GM18511 (cell line): ENCODE results near the gene IMPG1.

ENCODE experiments used
- ATAC-seq: cut with Tn5 transposase; IDR thresholded peaks from one replicate; pipeline ENCODE4 v1.9.1; 2021; ENCODE audit warnings: mild to moderate bottlenecking, moderate library complexity; ENCODE audit not compliant: unreplicated experiment

The IMPG1 gene, protein sequence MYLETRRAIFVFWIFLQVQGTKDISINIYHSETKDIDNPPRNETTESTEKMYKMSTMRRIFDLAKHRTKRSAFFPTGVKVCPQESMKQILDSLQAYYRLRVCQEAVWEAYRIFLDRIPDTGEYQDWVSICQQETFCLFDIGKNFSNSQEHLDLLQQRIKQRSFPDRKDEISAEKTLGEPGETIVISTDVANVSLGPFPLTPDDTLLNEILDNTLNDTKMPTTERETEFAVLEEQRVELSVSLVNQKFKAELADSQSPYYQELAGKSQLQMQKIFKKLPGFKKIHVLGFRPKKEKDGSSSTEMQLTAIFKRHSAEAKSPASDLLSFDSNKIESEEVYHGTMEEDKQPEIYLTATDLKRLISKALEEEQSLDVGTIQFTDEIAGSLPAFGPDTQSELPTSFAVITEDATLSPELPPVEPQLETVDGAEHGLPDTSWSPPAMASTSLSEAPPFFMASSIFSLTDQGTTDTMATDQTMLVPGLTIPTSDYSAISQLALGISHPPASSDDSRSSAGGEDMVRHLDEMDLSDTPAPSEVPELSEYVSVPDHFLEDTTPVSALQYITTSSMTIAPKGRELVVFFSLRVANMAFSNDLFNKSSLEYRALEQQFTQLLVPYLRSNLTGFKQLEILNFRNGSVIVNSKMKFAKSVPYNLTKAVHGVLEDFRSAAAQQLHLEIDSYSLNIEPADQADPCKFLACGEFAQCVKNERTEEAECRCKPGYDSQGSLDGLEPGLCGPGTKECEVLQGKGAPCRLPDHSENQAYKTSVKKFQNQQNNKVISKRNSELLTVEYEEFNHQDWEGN

DNA sequence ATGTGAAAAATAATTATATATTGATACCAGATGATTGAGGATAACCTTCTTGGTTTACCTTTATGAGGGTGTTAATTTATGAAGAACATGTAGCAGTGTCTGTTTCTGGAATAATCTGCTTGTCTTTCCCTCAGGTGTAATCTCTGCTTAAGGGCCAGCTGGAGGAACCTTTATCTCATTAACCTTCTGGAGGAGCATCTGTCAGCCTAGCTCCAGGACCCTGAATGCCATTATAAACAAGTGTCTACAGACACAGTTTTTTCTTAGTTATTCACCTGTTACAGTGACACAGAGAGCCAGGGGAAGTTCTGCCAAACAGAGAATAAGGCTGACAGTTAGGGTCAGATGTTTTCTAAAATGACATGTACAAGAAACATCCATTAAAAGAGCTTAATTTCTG, at the start of gene IMPG1:
Gene IMPG1, minus strand, starts transcription at position 101 of the 400 bp plus-strand sequence. CDS start 174 bp downstream, outside the sequence.
- ATAC-seq = no peak

DNA sequence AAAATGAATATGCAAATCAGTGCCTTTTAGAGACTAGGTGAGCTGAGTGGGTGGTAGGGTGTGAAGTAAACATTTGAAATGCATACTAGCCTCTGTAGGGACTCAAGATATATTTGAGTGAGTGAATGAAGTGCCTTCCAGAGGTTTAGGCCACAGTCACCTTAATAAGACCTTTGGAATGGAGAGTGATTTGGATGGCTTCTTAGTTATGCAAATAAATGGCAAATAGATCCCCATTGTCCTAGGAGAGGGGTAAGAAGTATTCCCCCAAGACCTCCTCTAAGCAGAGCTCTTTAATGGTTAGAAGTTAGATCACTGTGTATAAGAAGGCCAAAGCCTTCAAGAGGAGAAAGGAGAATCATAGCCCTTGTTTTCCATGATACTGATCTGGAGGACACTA, 47.8 kb upstream of the IMPG1 start:
- ATAC-seq = no peak

DNA sequence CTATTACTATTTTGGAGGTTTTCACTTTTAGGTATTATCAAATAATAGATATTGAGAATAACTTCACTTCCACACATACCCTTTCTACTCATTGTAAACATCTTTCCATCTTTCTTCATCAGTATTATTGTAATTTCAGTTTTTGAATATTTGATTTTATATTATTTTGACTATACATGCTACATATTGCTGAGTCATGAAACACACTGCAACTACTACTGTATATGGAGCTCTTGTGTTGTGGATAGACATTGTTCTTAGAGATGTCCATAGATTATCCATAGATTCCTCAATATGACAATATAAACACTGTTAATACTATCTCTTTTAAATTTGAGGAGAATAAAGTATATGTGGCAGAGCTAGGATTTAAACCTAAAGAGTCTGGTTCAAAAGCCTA, 819 bp upstream of the IMPG1 start:
- ATAC-seq = no peak

DNA sequence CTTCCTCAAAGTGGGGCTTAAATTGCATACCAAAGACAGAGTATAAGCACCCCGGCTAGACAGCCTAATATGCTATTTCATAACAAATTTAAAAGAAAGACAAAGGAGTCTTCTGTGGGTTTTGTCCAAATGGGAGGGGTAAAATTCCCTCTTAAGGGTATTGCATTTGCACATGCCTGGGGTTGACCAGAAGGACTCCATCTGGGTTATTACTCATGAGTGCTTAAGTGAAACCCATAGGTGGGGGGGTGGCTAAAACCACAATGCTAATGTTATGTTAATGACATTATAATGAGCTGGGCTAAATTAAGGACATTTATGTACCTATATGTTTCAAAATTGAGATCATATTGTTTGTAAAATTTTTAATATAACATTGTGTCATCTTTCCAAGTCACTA, 15.0 kb downstream of the IMPG1 start:
- ATAC-seq = no peak

DNA sequence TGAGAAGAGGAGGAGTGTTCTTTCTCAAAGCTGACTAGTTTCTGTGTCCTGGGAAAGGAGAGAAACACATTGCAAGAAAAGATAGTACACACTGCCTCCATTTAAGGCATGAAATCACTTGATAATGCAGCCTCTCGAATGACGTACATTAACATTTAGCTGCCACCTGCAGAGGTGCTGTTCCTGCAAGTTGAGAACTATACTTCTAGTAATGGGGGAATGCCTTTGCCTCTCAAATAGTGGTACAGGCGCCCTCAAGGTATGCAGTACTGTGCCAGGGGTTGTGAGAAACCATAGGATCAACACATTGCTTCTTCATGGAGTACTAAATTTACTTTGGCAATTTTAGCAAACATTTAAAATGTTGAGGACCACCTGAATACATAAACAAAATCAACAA, 20.1 kb downstream of the IMPG1 start:
- ATAC-seq = no peak

DNA sequence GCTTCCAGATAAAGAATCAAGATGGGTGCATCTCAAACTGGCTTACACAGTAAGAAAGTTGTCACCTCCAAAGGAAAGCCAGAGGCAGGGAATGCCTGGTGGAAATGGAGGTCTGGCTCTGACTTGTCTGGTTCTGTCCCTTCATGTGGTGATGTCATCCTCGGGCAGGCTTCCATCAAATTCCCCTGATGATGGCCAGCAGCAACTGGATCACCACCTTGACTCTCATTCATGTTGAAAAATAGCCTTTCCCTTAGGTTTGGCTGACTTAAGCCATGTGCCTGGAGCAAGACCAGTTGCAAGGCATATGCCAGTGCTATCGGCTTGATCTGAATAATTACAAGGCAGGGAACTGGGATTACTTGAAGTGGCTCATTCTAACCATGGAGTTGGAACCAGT, 28.8 kb downstream of the IMPG1 start:
- no peak for ATAC-seq

DNA sequence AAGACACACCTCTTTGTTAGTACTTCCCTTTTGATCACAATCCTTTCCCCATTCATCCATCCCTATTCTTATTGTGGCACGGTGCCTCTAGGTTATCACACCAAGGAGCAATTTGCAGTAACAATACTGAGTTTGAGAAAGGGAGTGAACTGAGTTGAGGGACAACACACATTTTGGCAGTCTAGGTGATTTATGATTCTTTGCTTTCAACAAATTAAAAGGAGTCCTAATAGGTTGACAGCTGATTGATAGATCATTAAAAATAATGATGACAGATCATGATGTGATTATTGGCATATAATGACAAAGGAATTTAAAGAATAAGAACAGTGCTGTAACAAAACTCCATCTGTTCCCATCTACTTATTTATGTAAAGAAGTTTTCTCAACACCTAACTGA, 36.7 kb downstream of the IMPG1 start:
- no peak for ATAC-seq

DNA sequence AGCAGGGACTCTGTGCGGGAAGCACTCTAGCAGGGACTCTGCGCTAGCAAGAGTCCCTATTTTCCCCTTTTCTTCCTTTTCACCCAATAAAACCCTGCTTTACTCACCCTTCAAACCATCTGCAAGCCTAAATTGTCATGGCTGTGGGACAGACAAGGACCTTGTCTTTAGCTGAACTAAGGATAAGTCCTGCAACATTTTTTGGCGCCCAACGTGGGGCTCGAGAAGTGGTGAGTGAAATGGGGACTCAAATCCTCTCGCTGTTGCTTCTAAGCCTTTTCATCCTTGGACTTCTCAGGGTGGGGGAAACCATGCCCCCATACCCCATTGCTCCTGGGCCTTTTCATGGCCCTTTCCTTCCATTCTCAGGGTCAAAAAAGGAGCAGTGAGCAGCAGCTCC, 46.4 kb downstream of the IMPG1 start:
- ATAC-seq = no peak

DNA sequence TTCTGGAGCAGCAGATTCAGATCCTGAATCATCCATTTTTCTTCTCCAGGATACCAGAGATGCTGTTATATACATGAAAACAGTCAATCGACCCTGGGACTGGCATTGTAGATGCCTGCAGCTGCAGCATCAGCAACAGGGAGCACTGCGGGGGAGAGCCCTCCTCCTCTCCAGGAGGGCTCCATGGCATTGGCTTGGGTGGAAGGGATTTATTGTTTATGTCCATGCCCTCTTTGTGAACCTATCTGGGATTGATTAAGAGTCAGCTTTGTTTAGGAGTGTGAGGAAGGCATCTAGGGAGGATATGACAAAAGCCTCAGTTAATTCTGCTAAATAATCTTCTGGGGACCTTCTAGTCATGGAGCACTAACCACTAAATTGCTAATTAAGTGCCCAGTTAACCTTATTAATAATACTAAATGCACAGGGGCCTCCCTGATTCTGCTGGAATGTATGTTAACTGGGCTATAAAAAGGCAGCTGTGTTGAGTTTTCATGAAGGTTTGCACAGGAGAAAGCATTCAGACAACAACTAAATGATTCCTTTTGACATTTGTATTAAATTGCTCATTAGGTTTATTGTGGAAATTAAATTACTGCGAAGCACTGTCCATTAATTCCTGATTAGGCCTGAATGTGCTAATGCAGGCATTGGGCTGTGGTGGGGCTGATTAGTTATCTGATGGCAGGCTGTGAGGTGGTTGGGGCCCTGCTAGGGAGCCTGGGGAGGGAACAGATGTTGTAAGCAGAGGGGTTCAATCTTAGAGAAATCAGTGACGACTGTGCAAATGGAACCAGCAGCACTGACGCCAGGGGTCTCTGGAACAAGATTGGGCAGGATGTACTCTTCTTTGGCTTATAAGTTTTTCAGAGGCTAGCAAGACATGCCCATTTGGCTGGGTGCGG, 57.6 kb downstream of the IMPG1 start:
- no peak for ATAC-seq

DNA sequence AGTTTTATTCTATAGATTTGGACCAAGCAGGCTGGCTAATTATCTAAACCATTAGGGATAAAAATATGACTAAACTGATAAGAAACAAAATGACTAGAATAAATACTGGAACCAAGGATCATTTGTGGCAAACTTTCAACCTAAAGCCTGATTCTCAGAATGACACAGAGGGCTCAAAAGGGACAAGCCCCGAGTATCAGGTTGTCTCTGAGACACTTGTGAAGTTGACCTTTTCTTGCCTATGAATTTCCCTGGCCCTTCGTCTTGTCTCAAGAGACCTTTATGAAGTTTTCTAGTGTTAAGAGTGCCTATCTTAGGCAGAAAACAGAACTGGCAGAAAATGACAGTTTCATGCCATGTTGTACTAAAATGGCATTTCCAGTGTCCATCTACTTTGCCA, 68.3 kb downstream of the IMPG1 start:
- ATAC-seq = peak; percentile 72

DNA sequence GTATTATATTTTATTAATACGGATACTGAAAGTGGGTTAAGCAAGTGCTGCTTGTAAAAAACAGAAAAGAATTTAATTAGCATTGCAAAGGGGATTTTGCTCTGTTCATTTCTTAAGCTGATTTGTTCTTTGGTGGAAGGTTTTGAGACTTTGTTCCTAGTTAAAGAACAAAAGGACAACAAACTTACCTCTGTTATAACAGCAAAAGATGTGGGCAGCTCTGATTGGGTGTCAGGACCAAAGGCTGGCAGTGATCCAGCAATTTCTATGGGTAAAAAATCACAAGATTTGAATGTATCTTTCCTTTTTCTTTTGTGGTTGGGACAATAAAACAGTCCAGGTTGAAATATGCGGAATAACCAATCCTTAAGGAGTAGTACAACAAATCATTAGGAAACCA, 68.8 kb downstream of the IMPG1 start:
- ATAC-seq = no peak

DNA sequence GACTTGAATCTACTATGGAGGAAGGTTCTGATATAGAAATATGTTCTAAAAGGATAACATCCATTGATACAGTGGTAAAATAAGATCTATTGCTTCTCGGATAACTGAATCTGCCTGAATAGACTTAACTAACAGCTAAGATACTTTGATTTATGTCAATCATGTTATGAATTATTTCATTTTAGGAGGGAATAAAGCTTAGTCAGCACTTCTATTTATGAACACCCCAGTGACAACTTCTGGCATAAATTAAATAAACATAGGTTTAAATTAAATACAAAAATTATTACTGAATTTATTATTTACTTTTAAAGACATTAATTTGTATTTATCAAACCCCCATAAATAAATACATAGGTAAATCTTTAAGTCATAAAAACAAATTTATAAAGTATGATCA, 69.3 kb downstream of the IMPG1 start:
- ATAC-seq = no peak

DNA sequence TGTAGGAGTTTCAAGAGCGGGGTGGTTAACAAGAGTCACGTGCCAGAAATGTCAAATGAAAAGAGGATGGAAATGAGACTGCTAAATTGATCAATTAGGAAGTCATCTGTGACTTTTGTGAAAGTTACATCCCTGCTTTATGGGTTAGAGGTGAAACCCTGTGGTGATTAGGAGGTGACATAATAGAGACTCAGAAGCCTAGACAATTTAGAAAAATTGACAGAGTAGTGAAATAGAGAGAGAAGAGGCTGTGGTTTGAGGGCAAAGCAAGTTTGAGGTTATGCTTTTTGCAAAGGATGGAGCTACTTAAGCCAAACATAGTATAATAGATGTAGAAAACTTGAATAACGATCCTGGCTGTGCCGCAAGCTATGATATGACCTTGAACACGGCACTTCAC, 71.8 kb downstream of the IMPG1 start:
- ATAC-seq = no peak

DNA sequence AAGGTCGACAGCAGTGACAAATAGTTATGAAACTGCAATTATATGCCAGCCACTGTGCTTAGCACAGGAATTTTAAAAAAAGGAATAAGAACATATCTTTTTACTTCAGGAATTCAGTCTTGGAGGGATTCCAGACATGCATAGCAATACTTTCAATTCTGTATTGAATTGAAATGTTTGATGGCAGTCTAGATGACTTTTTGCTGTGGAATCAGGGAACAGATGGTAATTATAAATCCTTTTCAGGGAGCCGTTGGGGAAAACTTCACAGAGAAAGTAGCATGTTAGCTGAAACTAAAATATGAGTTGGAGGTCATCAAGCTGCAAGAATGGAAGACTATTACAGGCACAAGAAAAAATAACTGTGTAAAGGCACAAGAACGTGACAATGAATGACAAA, 74.8 kb downstream of the IMPG1 start:
- no peak for ATAC-seq

DNA sequence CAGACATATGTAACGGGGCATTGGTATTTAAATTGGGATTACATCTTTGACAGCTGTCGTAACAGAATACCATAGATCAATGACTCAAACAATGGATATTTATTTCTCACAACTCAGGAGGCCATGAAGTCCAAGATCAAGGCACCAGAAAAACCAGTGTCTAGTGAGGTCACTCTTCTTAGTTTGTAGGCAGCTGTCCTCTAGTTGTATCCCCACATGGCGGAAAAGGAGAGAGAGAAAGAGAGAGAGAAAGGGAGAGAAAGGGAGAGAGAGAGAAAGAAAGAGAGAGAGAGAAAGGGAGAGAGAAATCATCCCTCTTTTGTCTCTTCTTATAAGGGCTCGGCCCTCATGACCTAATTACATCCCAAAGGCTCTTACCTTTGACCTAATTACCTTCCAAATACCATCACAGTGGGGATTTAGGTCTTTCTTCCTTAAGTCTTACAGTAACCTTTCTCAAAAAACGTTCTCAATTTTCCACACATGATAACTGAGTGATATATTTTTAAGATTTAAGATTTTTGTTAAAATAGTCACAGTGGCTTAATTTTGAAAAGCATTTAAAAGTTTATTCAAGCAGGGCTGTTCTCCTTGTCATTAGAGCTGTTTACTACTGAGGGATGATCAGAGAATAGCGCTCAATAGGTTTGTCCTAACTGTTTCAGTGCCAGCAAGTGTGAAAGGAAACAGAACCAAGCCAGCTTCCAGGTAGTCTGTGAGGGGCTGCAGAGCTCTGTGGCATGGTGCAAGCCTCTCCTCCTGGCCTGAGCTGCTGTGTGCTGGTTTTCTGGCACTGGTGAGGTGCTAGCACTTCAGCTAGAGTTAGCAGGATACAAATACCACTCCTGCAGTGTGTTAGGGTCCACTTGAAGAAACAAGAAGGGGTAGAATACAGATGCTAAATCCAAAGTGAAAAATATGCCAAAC, 79.0 kb downstream of the IMPG1 start:
- ATAC-seq = no peak

DNA sequence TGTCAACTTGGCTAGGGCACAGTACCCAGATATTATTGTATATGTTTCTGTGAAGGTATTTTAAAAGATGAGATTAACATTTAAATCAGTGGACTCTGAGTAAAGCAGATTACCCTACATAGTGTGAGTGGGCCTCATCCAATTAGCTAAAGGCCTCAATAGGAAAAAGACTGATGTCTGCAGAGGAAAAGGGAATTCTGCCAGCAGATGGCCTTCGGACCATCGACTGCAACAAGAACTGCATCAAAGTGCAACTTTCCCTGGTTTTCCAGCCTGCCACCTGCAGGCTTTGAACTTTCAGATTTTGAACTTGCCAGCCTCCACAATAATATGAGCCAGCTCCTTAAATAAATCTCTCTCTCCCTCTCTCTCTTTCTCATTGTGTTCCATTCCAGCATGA, 80.5 kb downstream of the IMPG1 start:
- no peak for ATAC-seq

DNA sequence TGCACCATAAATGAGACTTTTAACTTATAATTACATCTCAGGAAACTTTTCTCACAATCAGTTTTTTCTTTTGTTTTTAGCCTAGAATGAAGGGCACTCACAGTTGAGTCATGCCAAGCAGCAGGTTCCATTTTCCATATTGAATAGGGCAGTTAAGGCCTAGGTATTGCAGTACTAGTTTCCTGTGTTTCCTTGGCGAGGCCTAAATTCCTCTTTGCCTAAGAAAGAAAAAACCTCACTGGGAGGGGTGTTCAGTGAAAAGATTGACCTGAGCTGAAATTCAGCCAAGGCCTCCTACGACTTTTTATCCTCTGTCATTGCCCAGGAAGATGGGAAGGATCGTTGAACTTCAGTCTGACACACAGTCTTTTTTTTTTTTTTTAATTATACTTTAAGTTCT, 85.5 kb downstream of the IMPG1 start:
- no peak for ATAC-seq

DNA sequence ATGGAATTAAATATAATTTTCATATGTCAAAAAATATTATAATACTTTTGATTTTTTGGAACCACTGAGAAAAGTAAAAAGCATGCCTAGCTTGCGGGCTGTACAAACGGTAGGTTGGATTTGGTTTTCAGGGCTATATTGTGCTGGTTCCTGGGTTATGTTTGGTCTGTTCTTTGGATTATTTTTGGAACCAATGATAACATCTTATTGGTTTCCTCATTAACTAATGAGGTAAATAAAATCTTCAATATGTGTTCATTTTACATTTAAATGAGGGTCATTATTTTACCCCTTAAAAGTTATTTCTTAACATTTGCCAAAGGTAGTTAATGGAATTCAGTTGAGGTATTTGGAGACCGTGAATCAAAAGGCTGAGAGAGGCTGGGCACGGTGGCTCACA, 96.6 kb downstream of the IMPG1 start:
- ATAC-seq = no peak

DNA sequence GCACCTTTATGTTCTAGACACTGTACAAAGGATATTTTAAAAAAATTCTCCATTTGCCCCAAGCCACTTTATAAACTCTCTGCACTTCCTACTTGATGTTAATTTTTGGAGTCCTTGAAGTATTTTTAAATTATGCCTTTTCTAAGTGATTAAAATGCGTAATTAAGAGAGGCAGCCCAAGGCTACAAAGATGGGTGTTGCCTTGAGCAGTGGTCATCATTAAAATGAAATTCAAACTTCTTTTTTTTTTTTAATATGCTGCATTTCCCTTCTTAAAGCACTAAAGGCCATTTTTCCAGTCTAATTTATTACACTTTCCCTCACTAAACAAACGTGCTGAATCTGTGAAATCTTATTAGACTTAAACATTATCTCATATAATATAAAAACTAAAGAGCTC, 102.4 kb downstream of the IMPG1 start:
- no peak for ATAC-seq

DNA sequence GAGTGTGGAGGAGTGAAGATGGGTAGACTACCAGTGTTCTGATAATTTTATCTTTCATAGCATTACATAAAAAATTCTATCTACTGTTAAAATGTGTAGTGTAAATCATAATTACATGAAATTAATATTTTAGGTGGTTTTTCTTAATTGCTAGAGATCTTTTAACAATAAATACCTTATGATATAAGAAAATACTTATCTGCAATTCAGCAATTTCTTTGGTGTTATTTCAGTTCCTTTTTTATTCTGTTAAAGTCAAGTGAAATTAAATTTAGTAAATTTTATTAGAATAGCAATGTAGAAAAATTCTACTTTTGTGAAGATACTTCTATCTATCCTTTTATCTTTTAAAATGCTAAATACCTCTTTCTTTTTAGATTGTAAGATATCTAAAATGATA, 104.3 kb downstream of the IMPG1 start:
- ATAC-seq = no peak
